ENCODE results near the gene MYH7B. TPM values are rescaled to one million over a fixed set of nuclear protein-coding genes. Genes with fewer than 3 reads are reported as not detected.
A peak's percentile ranks its signal among the peaks of the same experiment; 100 is the strongest.

MYH7B gene
- total and polyA plus RNA-seq, 2 experiments from 2014 or later: 0.10 to 1.1 TPM

- TF ChIP-seq STAT1 (IDR thresholded peaks at IDR 0.05; ENCODE audit: unreplicated experiment): no peak
- TF ChIP-seq JUNB (IDR thresholded peaks at IDR 0.05; ENCODE audit: unreplicated experiment): no peak
- no peak for TF ChIP-seq CTCF (conservative IDR thresholded peaks at IDR 0.05; ENCODE audit: low read depth in 2 of 2)
- TF ChIP-seq ZNF114 (CRISPR knock-in tag; IDR thresholded peaks at IDR 0.05): no peak
- no peak for TF ChIP-seq POLR2AphosphoS5 (IDR thresholded peaks at IDR 0.05; ENCODE audit: low read depth)
- TF ChIP-seq NANOG (IDR thresholded peaks at IDR 0.05; ENCODE audit: borderline replicate concordance): no peak
- TF ChIP-seq ETS1 (IDR thresholded peaks at IDR 0.05): no peak
- no peak for TF ChIP-seq EZH2 (IDR thresholded peaks at IDR 0.05; ENCODE audit: low read depth, unreplicated experiment)
- no peak for TF ChIP-seq CREB1 (CRISPR knock-in tag; IDR thresholded peaks at IDR 0.05; ENCODE audit: low read depth)
Measured at GRCh38 chr20:34952671-34953070, 3.0 kb upstream of the MYH7B start (continued).

- peaks cover 12% of the 10 kb centered on the region for H3K27me3 Mint-ChIP-seq (ENCODE audit: insufficient read depth, low read depth, poor library complexity)
- Histone ChIP-seq H3K27ac (ENCODE audit: low read depth) (0 out of 2 replicates have a peak overlapping the region, but pooled peaks have one; percentile 12), H3K4me1 (ENCODE audit: insufficient read depth) (peaks cover 32% of the 10 kb centered on the region), H3K9me2 (ENCODE audit: insufficient read depth) (no peaks in the 10 kb centered on the region), H3K4me2 (no peak overlapping the region), H3K4me3 (no peak overlapping the region), H3K27me3 (ENCODE audit: insufficient read depth) (no peaks in the 10 kb centered on the region), H3F3A (replicated peaks; ENCODE audit: low read depth) (peaks cover 15% of the 10 kb centered on the region; the same call in 1 of the 2 replicates), H3K79me2 (replicated peaks; ENCODE audit: insufficient read depth) (no peaks in the 10 kb centered on the region), H4K20me1 (replicated peaks; ENCODE audit: insufficient read depth) (no peaks in the 10 kb centered on the region; the same call in 1 of the 2 replicates), H3K36me3 (ENCODE audit: insufficient read depth) (peaks cover 5% of the 10 kb centered on the region; the same call in 1 of the 2 replicates), H2AFZ (no peak overlapping the region)
- ATAC-seq (no peak), DNase-seq (ENCODE audit: low spot score) (no peak)
- 0 out of 3 replicates have a peak, but pooled peaks cover 3% of the 10 kb centered on the region for H3K36me3 Mint-ChIP-seq (ENCODE audit: low read depth)
- H3K4me3 Mint-ChIP-seq: no peak overlapping the region
- peaks cover 4% of the 10 kb centered on the region; the same call in 2 of the 3 replicates for H3K9me3 Mint-ChIP-seq
- H3K4me1 Mint-ChIP-seq: peaks cover 37% of the 10 kb centered on the region
- H3K27ac Mint-ChIP-seq: no peak overlapping the region
- no peak for TF ChIP-seq REST (IDR thresholded peaks at IDR 0.05; ENCODE audit: unreplicated experiment)
- no peak for TF ChIP-seq JUNB (IDR thresholded peaks at IDR 0.05; ENCODE audit: unreplicated experiment)
- TF ChIP-seq POLR2AphosphoS5 (IDR thresholded peaks at IDR 0.05; ENCODE audit: low read depth): no peak
- TF ChIP-seq NANOG (IDR thresholded peaks at IDR 0.05; ENCODE audit: borderline replicate concordance): no peak
- no peak for TF ChIP-seq ZNF462 (CRISPR knock-in tag; IDR thresholded peaks at IDR 0.05)
- no peak for TF ChIP-seq ZNF114 (CRISPR knock-in tag; IDR thresholded peaks at IDR 0.05)
- TF ChIP-seq STAT1 (IDR thresholded peaks at IDR 0.05; ENCODE audit: unreplicated experiment): no peak
Measured at GRCh38 chr20:34953960-34954359, 1.7 kb upstream of the MYH7B start.

All from GM23338 (cell line).